Body of pancreas (tissue), 4 donors: Measurements from ENCODE around the gene ATE1.

Experiments used
- CTCF ChIP-seq, 7 experiments: fragments of 450-650 bp in 4 of 7; fragments of 200-600 bp in 3 of 7; sonication (generic) in 3 of 7; IDR thresholded peaks; one replicate each; pipeline ENCODE4 v1.5.1; 2016 to 2019; ENCODE audit warnings: antibody characterized with exemption in 7 of 7
- POLR2A ChIP-seq, 3 donors: fragments of 450-650 bp; IDR thresholded peaks; one replicate each; pipeline ENCODE4 v1.6.1; 2016; ENCODE audit warnings: antibody characterized with exemption in 3 of 3, mild to moderate bottlenecking in 2 of 3

GRCh38 chr10:121788115-121788514 lies 139.7 kb downstream of the ATE1 start:
- TF ChIP-seq CTCF (IDR thresholded peaks at IDR 0.05) (no peak), POLR2A (IDR thresholded peaks at IDR 0.05) (no peak)
